Measurements from ENCODE around the gene DDX52.

The DDX52 gene

GRCh38 chr17:37574427-37574826 lies 68.8 kb downstream of the DDX52 start:
- DNase-seq, result no peak

GRCh38 chr17:37571674-37572073 lies 71.6 kb downstream of the DDX52 start:
- no peak for DNase-seq

- DNase-seq, result no peak
Measured at GRCh38 chr17:37570527-37571093, 72.6 kb downstream of the DDX52 start.

GRCh38 chr17:37568350-37569053 lies 74.7 kb downstream of the DDX52 start:
- no peak for DNase-seq

GRCh38 chr17:37567538-37567937 lies 75.7 kb downstream of the DDX52 start:
- no peak for DNase-seq

- no peak for DNase-seq
Measured at GRCh38 chr17:37567137-37567536, 76.1 kb downstream of the DDX52 start.

GRCh38 chr17:37564252-37564651 lies 79.0 kb downstream of the DDX52 start:
- no peak for DNase-seq

- DNase-seq, result no peak
Measured at GRCh38 chr17:37562016-37562745, 81.1 kb downstream of the DDX52 start.
